ENCODE results near the gene OR2C3. TPM values are rescaled to one million over a fixed set of nuclear protein-coding genes. Genes with fewer than 3 reads are reported as not detected.

Gene OR2C3
- total RNA-seq, 1 experiment from 2014 or later = not detected

- RAD21 ChIA-PET (ENCODE audit: low non-redundant PET in 1 of 2, low total read pairs in 2 of 2, uncharacterized antibody in 2 of 2, unreplicated experiment in 2 of 2) = no interaction called here
These were observed 12.5 kb upstream of the OR2C3 start, which contains the start of gene GCSAML for GRCh38 chr1:247548769-247549182. Gene GCSAML (plus strand): TSS chr1:247549134. CDS start chr1:247549192, 58 bp downstream.

GRCh38 chr1:247548092-247548491 is 11.9 kb upstream of the OR2C3 start:
- ChIA-PET RAD21 (ENCODE audit: low non-redundant PET in 1 of 2, low total read pairs in 2 of 2, uncharacterized antibody in 2 of 2, unreplicated experiment in 2 of 2) (no interaction called here), POLR2A (no interaction called here), CTCF (no interaction called here)
- Histone ChIP-seq H3K4me1 (ENCODE audit: control insufficient read depth in 1 of 2, insufficient read depth in 2 of 2, low read length in 2 of 2) (no peaks in the 10 kb centered on the region), H3K27me3 (ENCODE audit: insufficient read depth, low read length) (no peaks in the 10 kb centered on the region), H3K4me3 (replicated peaks in 1 of 2; ENCODE audit: low read depth in 1 of 2, low read length in 2 of 2) (no peak overlapping the region), H3K36me3 (ENCODE audit: control insufficient read depth in 1 of 2, insufficient read depth in 2 of 2, low read length in 2 of 2) (no peaks in the 10 kb centered on the region), H2AFZ (ENCODE audit: low read depth, low read length, poor library complexity, severe bottlenecking) (no peak overlapping the region), H3K9ac (ENCODE audit: low read length) (no peak overlapping the region), H3K4me2 (ENCODE audit: low read length) (no peak overlapping the region), H3K9me3 (ENCODE audit: control insufficient read depth in 1 of 2, insufficient read depth in 1 of 2, low read depth in 1 of 2, low read length in 2 of 2) (no peaks in the 10 kb centered on the region), H3K79me2 (ENCODE audit: insufficient read depth, low read length) (no peaks in the 10 kb centered on the region), H3K9me2 (ENCODE audit: insufficient read depth) (no peaks in the 10 kb centered on the region), H4K20me1 (ENCODE audit: insufficient read depth) (no peaks in the 10 kb centered on the region), H3K27ac (ENCODE audit: low read depth, low read length) (no peak overlapping the region)
- intact Hi-C loops (cut with micrococcal nuclease) = no loop called here
- no peak for ATAC-seq
- no TSS peak for BruUV-seq (replicated peaks)
- no peak for DNase-seq (ENCODE audit: low read depth, low spot score)
- no peak for TF ChIP-seq SRF (IDR thresholded peaks at IDR 0.05; ENCODE audit: low read depth)
- TF ChIP-seq SP1 (IDR thresholded peaks at IDR 0.05; ENCODE audit: low read depth) = no peak
- TF ChIP-seq JUND (IDR thresholded peaks at IDR 0.05) = no peak
- TF ChIP-seq, protein P1, sequence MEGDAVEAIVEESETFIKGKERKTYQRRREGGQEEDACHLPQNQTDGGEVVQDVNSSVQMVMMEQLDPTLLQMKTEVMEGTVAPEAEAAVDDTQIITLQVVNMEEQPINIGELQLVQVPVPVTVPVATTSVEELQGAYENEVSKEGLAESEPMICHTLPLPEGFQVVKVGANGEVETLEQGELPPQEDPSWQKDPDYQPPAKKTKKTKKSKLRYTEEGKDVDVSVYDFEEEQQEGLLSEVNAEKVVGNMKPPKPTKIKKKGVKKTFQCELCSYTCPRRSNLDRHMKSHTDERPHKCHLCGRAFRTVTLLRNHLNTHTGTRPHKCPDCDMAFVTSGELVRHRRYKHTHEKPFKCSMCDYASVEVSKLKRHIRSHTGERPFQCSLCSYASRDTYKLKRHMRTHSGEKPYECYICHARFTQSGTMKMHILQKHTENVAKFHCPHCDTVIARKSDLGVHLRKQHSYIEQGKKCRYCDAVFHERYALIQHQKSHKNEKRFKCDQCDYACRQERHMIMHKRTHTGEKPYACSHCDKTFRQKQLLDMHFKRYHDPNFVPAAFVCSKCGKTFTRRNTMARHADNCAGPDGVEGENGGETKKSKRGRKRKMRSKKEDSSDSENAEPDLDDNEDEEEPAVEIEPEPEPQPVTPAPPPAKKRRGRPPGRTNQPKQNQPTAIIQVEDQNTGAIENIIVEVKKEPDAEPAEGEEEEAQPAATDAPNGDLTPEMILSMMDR (IDR thresholded peaks at IDR 0.05 in 2 of 3, conservative IDR thresholded peaks at IDR 0.05 in 1 of 3; ENCODE audit: borderline replicate concordance in 1 of 3, insufficient read depth in 1 of 3, low read depth in 2 of 3, low read length in 2 of 3) = no peak
- no peak for TF ChIP-seq EZH2 (IDR thresholded peaks at IDR 0.05)
- TF ChIP-seq ZNF274 (IDR thresholded peaks at IDR 0.05; ENCODE audit: low read depth, low read length) = no peak
- no peak for TF ChIP-seq TCF7L2 (IDR thresholded peaks at IDR 0.05; ENCODE audit: borderline replicate concordance, extremely low read depth, insufficient read depth, insufficient read length)
- TF ChIP-seq, protein P2, sequence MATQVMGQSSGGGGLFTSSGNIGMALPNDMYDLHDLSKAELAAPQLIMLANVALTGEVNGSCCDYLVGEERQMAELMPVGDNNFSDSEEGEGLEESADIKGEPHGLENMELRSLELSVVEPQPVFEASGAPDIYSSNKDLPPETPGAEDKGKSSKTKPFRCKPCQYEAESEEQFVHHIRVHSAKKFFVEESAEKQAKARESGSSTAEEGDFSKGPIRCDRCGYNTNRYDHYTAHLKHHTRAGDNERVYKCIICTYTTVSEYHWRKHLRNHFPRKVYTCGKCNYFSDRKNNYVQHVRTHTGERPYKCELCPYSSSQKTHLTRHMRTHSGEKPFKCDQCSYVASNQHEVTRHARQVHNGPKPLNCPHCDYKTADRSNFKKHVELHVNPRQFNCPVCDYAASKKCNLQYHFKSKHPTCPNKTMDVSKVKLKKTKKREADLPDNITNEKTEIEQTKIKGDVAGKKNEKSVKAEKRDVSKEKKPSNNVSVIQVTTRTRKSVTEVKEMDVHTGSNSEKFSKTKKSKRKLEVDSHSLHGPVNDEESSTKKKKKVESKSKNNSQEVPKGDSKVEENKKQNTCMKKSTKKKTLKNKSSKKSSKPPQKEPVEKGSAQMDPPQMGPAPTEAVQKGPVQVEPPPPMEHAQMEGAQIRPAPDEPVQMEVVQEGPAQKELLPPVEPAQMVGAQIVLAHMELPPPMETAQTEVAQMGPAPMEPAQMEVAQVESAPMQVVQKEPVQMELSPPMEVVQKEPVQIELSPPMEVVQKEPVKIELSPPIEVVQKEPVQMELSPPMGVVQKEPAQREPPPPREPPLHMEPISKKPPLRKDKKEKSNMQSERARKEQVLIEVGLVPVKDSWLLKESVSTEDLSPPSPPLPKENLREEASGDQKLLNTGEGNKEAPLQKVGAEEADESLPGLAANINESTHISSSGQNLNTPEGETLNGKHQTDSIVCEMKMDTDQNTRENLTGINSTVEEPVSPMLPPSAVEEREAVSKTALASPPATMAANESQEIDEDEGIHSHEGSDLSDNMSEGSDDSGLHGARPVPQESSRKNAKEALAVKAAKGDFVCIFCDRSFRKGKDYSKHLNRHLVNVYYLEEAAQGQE (IDR thresholded peaks at IDR 0.05; ENCODE audit: low read depth) = no peak
- TF ChIP-seq, protein P3, sequence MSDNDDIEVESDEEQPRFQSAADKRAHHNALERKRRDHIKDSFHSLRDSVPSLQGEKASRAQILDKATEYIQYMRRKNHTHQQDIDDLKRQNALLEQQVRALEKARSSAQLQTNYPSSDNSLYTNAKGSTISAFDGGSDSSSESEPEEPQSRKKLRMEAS (IDR thresholded peaks at IDR 0.05) = no peak
- TF ChIP-seq RAD21 (IDR thresholded peaks at IDR 0.05; ENCODE audit: low read depth) = no peak
- no peak for TF ChIP-seq EGR1 (IDR thresholded peaks at IDR 0.05; ENCODE audit: low read depth)
- no peak for TF ChIP-seq POLR2A (IDR thresholded peaks at IDR 0.05; ENCODE audit: borderline replicate concordance, extremely low read depth, insufficient read depth, insufficient read length)
- TF ChIP-seq CEBPB (IDR thresholded peaks at IDR 0.05; ENCODE audit: low read depth) = no peak
- TF ChIP-seq ZFX (IDR thresholded peaks at IDR 0.05) = no peak
- TF ChIP-seq SIN3A (IDR thresholded peaks at IDR 0.05; ENCODE audit: low read depth) = no peak
- TF ChIP-seq EZH2phosphoT487 (IDR thresholded peaks at IDR 0.05; ENCODE audit: borderline replicate concordance) = no peak

More at GRCh38 chr1:247548769-247549182, 12.5 kb upstream of the OR2C3 start, which contains the start of gene GCSAML:
- intact Hi-C loops (cut with micrococcal nuclease) = no loop called here
- Histone ChIP-seq H3K4me1 (ENCODE audit: control insufficient read depth in 1 of 2, insufficient read depth in 2 of 2, low read length in 2 of 2) (no peaks in the 10 kb centered on the region), H3K9ac (ENCODE audit: low read length) (no peak within 1 kb of the TSS), H3K27ac (ENCODE audit: low read depth, low read length) (no peak within 1 kb of the TSS), H3K36me3 (ENCODE audit: control insufficient read depth in 1 of 2, insufficient read depth in 2 of 2, low read length in 2 of 2) (no peaks in the 10 kb centered on the region), H3K4me3 (replicated peaks in 1 of 2; ENCODE audit: low read depth in 1 of 2, low read length in 2 of 2) (no peak within 1 kb of the TSS), H3K4me2 (ENCODE audit: low read length) (no peak within 1 kb of the TSS), H3K27me3 (ENCODE audit: insufficient read depth, low read length) (no peaks in the 10 kb centered on the region), H4K20me1 (ENCODE audit: insufficient read depth) (no peaks in the 10 kb centered on the region), H3K79me2 (ENCODE audit: insufficient read depth, low read length) (no peaks in the 10 kb centered on the region), H3K9me3 (ENCODE audit: control insufficient read depth in 1 of 2, insufficient read depth in 1 of 2, low read depth in 1 of 2, low read length in 2 of 2) (no peaks in the 10 kb centered on the region; a peak in 1 of 4 replicates), H2AFZ (ENCODE audit: low read depth, low read length, poor library complexity, severe bottlenecking) (no peak within 1 kb of the TSS), H3K9me2 (ENCODE audit: insufficient read depth) (no peaks in the 10 kb centered on the region)
- ATAC-seq = no peak
- no TSS peak for BruUV-seq (replicated peaks)
- TF ChIP-seq JUND (IDR thresholded peaks at IDR 0.05) (no peak), EGR1 (IDR thresholded peaks at IDR 0.05; ENCODE audit: low read depth) (no peak)
- TF ChIP-seq, protein P3 (IDR thresholded peaks at IDR 0.05) = no peak
- ChIA-PET POLR2A (no interaction called here), CTCF (no interaction called here)
- no peak for DNase-seq (ENCODE audit: low read depth, low spot score)

All from HCT116 (cell line).